Stimulated activated CD4-positive, alpha-beta T cell treated with anti-CD3 and anti-CD28 coated beads, Interleukin-4, amount 100 ng/mL, for 24 hours (primary cell): ENCODE measurements around the gene DAAM1.

Source experiments
- DNase-seq: peaks from one replicate; pipeline ENCODE4 v3.0.0-alpha.2; 2020

DAAM1 gene

GRCh38 chr14:59262717-59263454 is 74.4 kb downstream of the DAAM1 start:
- DNase-seq, result no peak

- DNase-seq, result peak; percentile 21
These were observed 77.3 kb downstream of the DAAM1 start for GRCh38 chr14:59265808-59266207.

GRCh38 chr14:59267046-59267445 is 78.6 kb downstream of the DAAM1 start:
- no peak for DNase-seq

GRCh38 chr14:59268011-59268410 is 79.5 kb downstream of the DAAM1 start:
- DNase-seq, result no peak

- DNase-seq, result no peak
These were observed 80.4 kb downstream of the DAAM1 start for GRCh38 chr14:59268858-59269257.

- no peak for DNase-seq
These were observed 81.0 kb downstream of the DAAM1 start for GRCh38 chr14:59269466-59269865.

GRCh38 chr14:59271256-59271655 is 82.8 kb downstream of the DAAM1 start:
- no peak for DNase-seq

- no peak for DNase-seq
These were observed 83.3 kb downstream of the DAAM1 start for GRCh38 chr14:59271734-59272133.

- DNase-seq, result no peak
These were observed 84.2 kb downstream of the DAAM1 start for GRCh38 chr14:59272633-59273032.

GRCh38 chr14:59273737-59274136 is 85.3 kb downstream of the DAAM1 start:
- no peak for DNase-seq

- no peak for DNase-seq
These were observed 86.5 kb downstream of the DAAM1 start for GRCh38 chr14:59274991-59275391.

GRCh38 chr14:59275668-59276067 is 87.2 kb downstream of the DAAM1 start:
- DNase-seq, result no peak

- no peak for DNase-seq
These were observed 87.8 kb downstream of the DAAM1 start for GRCh38 chr14:59276235-59276634.

- DNase-seq, result no peak
These were observed 89.2 kb downstream of the DAAM1 start for GRCh38 chr14:59277659-59278058.

- DNase-seq, result no peak
These were observed 89.6 kb downstream of the DAAM1 start for GRCh38 chr14:59278111-59278510.

GRCh38 chr14:59280961-59281360 is 92.5 kb downstream of the DAAM1 start:
- DNase-seq, result no peak

- no peak for DNase-seq
These were observed 93.3 kb downstream of the DAAM1 start for GRCh38 chr14:59281609-59282377.

GRCh38 chr14:59282378-59282765 is 93.9 kb downstream of the DAAM1 start:
- no peak for DNase-seq

GRCh38 chr14:59283361-59283760 is 94.9 kb downstream of the DAAM1 start:
- no peak for DNase-seq

GRCh38 chr14:59284059-59284458 is 95.6 kb downstream of the DAAM1 start:
- DNase-seq, result no peak

GRCh38 chr14:59292028-59292427 is 103.6 kb downstream of the DAAM1 start:
- no peak for DNase-seq

GRCh38 chr14:59292921-59293534 is 104.6 kb downstream of the DAAM1 start:
- DNase-seq, result no peak

- no peak for DNase-seq
These were observed 105.6 kb downstream of the DAAM1 start for GRCh38 chr14:59293935-59294661.
